BJ (cell line): ENCODE measurements around the gene MYG1. TPM values are rescaled to one million over a fixed set of nuclear protein-coding genes. Genes with fewer than 3 reads are reported as not detected.

Experiments
- CTCF ChIA-PET: fragments of 350-600 bp; formaldehyde crosslinking; extraction: SDS; loops from one replicate; lab custom pipeline; 2021; ENCODE audit warnings: antibody characterized with exemption, inconsistent platforms; lab: Yijun Ruan, JAX
- POLR2A ChIA-PET: fragments of 300-600 bp; sonication (Branson Sonifier 250); formaldehyde crosslinking; extraction: SDS; loops from one replicate; lab custom pipeline; 2021; ENCODE audit warnings: antibody characterized with exemption; lab: Charles Lee
- DNase-seq: peaks from one replicate; pipeline ENCODE4 v3.0.0-alpha.2; 2011; ENCODE audit warnings: low read depth
- H3K27me3 ChIP-seq: 2 replicates; pipeline ENCODE4 v1.6.0; 2011; ENCODE audit warnings: low read length; ENCODE audit not compliant: control insufficient read depth, insufficient read depth
- H3K36me3 ChIP-seq: 2 replicates; pipeline ENCODE4 v1.5.1; 2011; ENCODE audit warnings: low read length; ENCODE audit not compliant: control insufficient read depth, insufficient read depth
- H3K4me3 ChIP-seq: 2 replicates; pipeline ENCODE4 v1.5.1; 2011; ENCODE audit warnings: low read depth, mild to moderate bottlenecking, control low read depth, low read length
- polyA plus RNA-seq: library from polyadenylated mRNA; depleted of rRNA; stranded (reverse); fragments of >200 nt; gene quantifications from 2 replicates; pipeline ENCODE4 v1.2.3, GENCODE V29; 2011
- TF ChIP-seq, protein P1 (sequence below): IDR thresholded peaks from 2 replicates; pipeline ENCODE4 v1.5.1; 2011; ENCODE audit warnings: low read depth, mild to moderate bottlenecking, control low read depth, inconsistent platforms, low read length, moderate library complexity; ENCODE audit not compliant: insufficient read depth

Gene MYG1
- polyA plus RNA-seq, 1 experiment, result 78.3 TPM

DNA sequence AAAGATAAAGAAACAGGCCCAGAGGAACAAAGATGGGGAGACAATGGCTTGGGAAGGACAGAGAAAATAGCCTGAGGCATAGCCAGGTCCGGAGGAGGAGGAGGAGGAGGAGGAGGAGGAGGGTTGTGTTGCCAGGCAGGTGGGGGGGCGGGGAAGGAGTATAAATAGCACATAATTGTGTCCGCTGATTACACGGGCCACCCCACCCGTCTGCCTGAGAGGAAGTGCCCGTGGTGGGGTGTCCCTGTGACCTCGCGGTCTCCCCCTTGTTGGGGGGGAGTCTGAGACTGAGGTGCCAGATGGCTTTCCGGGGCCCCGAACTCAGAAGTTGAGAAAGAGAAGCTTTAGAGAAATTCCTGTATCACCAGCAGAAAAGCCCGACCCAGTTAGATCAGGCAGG, 38.5 kb downstream of the MYG1 start:
- no peaks in the 10 kb centered on the region for H3K36me3 ChIP-seq
- ChIA-PET CTCF (no interaction called here), POLR2A (no interaction called here)
- H3K27me3 ChIP-seq, result peaks cover 33% of the 10 kb centered on the region
- no peak for DNase-seq
- H3K4me3 ChIP-seq, result no peak overlapping the region
- TF ChIP-seq, protein P1, sequence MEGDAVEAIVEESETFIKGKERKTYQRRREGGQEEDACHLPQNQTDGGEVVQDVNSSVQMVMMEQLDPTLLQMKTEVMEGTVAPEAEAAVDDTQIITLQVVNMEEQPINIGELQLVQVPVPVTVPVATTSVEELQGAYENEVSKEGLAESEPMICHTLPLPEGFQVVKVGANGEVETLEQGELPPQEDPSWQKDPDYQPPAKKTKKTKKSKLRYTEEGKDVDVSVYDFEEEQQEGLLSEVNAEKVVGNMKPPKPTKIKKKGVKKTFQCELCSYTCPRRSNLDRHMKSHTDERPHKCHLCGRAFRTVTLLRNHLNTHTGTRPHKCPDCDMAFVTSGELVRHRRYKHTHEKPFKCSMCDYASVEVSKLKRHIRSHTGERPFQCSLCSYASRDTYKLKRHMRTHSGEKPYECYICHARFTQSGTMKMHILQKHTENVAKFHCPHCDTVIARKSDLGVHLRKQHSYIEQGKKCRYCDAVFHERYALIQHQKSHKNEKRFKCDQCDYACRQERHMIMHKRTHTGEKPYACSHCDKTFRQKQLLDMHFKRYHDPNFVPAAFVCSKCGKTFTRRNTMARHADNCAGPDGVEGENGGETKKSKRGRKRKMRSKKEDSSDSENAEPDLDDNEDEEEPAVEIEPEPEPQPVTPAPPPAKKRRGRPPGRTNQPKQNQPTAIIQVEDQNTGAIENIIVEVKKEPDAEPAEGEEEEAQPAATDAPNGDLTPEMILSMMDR, result no peak

DNA sequence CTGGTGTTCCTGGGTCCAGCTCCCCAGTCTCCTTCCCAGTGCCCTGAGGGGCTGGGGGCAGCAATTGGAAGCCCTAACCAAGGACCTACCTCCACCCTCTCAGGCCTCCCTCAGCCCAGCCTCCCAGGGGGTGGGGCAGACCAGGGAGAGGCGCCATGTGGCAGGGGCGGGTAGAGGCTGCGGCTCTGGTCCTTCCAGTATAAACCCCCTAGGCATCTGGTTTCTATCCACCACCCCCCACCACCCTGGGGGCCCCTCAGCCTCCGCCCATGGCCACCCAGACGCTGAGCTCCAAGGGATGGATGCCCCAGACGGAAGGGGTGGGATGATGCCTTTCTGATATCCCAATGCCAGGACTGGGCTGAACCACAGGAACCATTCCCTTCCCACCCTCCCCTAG, 39.4 kb downstream of the MYG1 start:
- Histone ChIP-seq H3K4me3 (no peak overlapping the region), H3K36me3 (no peaks in the 10 kb centered on the region), H3K27me3 (peaks cover 29% of the 10 kb centered on the region)
- TF ChIP-seq, protein P1, result no peak
- CTCF ChIA-PET, result no interaction called here
- POLR2A ChIA-PET, result no interaction called here
- DNase-seq, result no peak

DNA sequence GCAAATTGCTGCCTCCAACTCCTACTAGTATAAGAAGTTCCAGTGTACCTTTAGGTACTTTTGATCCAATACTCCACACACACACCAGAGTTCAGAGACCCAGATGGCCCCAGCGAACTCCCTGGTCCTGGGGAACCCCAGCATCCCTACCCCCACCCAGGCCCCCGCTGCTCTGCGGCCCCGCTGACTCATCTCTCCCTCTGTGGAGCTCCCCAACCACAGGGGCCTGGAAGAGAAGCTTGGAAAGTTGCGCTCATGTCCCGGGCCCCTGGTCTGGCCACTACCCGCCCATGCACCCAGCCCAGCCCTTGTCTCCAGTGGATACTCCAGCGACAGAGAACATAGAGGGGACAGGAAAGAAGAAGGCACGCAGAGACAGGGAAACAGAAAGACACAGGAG, 40.9 kb downstream of the MYG1 start:
- no peaks in the 10 kb centered on the region for H3K36me3 ChIP-seq
- H3K27me3 ChIP-seq, result peaks cover 22% of the 10 kb centered on the region
- TF ChIP-seq, protein P1, result no peak
- ChIA-PET CTCF (interaction anchor here (10.7 kb wide), 1 partner anchor 14 kb away, joined by 210 read pairs; the partner anchor contains the start of gene AAAS), POLR2A (no interaction called here)
- H3K4me3 ChIP-seq, result no peak overlapping the region
- DNase-seq, result no peak

DNA sequence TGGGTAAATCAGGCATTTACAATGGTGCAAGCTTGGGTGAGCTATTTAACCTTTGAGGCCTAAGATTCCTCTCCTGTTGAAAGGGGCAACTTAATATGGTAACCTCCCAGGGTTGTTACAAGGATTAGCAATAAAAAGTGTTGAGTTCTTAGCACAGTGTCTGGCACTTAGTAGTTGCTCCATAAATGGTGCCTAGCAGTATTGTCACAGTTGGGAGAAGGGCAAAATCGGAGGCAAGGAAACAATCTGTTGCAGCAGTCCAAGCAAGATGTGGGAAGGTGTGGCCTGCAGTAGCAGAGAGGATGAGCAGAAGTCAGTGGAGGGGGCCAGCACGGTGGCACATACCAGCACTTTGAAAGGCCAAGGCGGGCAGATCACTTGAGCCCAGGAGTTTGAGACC, 44.0 kb downstream of the MYG1 start:
- Histone ChIP-seq H3K27me3 (peaks cover 7% of the 10 kb centered on the region), H3K36me3 (no peaks in the 10 kb centered on the region), H3K4me3 (no peak overlapping the region)
- POLR2A ChIA-PET, result no interaction called here
- TF ChIP-seq, protein P1, result no peak
- no peak for DNase-seq
- CTCF ChIA-PET, result interaction anchor here (0.6 to 10.7 kb wide), 5 partner anchors 9 to 403 kb away, joined by 3 to 210 read pairs (median 6); partner anchors contain the start of genes AAAS and AMHR2

DNA sequence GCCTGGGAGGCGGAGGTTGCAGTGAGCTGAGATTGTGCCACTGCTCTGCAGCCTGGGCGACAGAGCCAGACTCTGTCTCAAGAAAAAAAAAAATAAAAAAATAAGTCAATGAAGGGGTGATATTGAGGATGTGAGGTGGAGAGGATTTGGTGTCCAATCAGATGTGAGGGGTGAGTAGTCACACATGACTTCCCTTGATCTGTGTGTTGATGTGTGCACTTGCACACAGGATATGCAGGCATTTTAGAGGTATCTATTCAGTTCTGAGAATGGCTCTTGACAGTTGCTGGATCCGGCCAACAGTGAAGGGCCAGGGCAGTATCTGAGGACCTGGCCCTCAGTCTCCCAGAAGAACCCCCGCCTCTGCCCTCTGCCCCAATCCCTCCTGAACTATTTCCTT, 44.5 kb downstream of the MYG1 start:
- Histone ChIP-seq H3K36me3 (no peaks in the 10 kb centered on the region), H3K27me3 (peaks cover 3% of the 10 kb centered on the region; the same call in 1 of the 2 replicates), H3K4me3 (no peak overlapping the region)
- ChIA-PET CTCF (interaction anchor here (0.9 to 10.7 kb wide), 8 partner anchors 8 to 165 kb away, joined by 3 to 210 read pairs (median 5); partner anchors contain the start of genes AAAS and AMHR2), POLR2A (no interaction called here)
- TF ChIP-seq, protein P1, result no peak
- DNase-seq, result no peak
